HepG2 (cell line): ENCODE data around the gene NFIC. TPM values are rescaled to one million over a fixed set of nuclear protein-coding genes. Genes with fewer than 3 reads are reported as not detected.

Source experiments
- ATM ChIP-seq: fragments of 450-650 bp; IDR thresholded peaks from 2 replicates; pipeline ENCODE4 v1.7.1; 2017; ENCODE audit warnings: mild to moderate bottlenecking, borderline replicate concordance
- EZH2 ChIP-seq: conservative IDR thresholded peaks from 2 replicates; pipeline ENCODE4 v1.6.1; 2012; ENCODE audit warnings: mild to moderate bottlenecking, low read depth, low read length, moderate library complexity
- FOXO4 ChIP-seq: sonication (generic); formaldehyde crosslinking; conservative IDR thresholded peaks from 2 replicates; pipeline ENCODE4 v1.8.1; 2023; ENCODE audit warnings: missing genetic modification reagents
- HOMEZ ChIP-seq: IDR thresholded peaks from 2 replicates; pipeline ENCODE4 v1.6.1; 2016; ENCODE audit warnings: low read depth
- KDM5B ChIP-seq: sonication (generic); formaldehyde crosslinking; IDR thresholded peaks from 2 replicates; pipeline ENCODE4 v1.4.0; 2020; ENCODE audit warnings: missing genetic modification reagents, mild to moderate bottlenecking, borderline replicate concordance
- MTA3 ChIP-seq: sonication (generic); formaldehyde crosslinking; IDR thresholded peaks from 2 replicates; pipeline ENCODE4 v1.4.0; 2020; ENCODE audit warnings: missing genetic modification reagents
- NR2F1 ChIP-seq, 2 experiments: fragments of 450-650 bp in 1 of 2; formaldehyde crosslinking in 1 of 2; IDR thresholded peaks; 2 replicates each; pipeline versions ENCODE4 v1.5.0 to v1.6.1; 2016 to 2020; ENCODE audit warnings: mild to moderate bottlenecking in 1 of 2, missing compliant biosample characterization in 1 of 2, missing genetic modification reagents in 1 of 2, moderate library complexity in 1 of 2
- PCBP1 ChIP-seq: fragments of 200-400 bp; formaldehyde crosslinking; IDR thresholded peaks from 2 replicates; pipeline ENCODE4 v1.6.1; 2017; ENCODE audit warnings: mild to moderate bottlenecking, low read depth, low read length, borderline replicate concordance
- POGK ChIP-seq: sonication (generic); formaldehyde crosslinking; conservative IDR thresholded peaks from 2 replicates; pipeline ENCODE4 v1.8.0; 2022; ENCODE audit warnings: mild to moderate bottlenecking, moderate library complexity, missing genetic modification reagents
- RCOR2 ChIP-seq: IDR thresholded peaks from 2 replicates; pipeline ENCODE4 v1.6.1; 2016; ENCODE audit warnings: missing biosample characterization, missing genetic modification reagents
- SMARCC2 ChIP-seq: fragments of 450-650 bp; IDR thresholded peaks from 2 replicates; pipeline ENCODE4 v1.6.1; 2017; ENCODE audit warnings: antibody characterized with exemption, mild to moderate bottlenecking
- SNAPC4 ChIP-seq: sonication (generic); formaldehyde crosslinking; IDR thresholded peaks from 2 replicates; pipeline ENCODE4 v1.4.0; 2020; ENCODE audit warnings: mild to moderate bottlenecking, missing genetic modification reagents
- SNRNP70 ChIP-seq: fragments of 200-400 bp; formaldehyde crosslinking; IDR thresholded peaks from 2 replicates; pipeline ENCODE4 v1.6.1; 2017; ENCODE audit warnings: mild to moderate bottlenecking, low read depth, low read length, moderate library complexity
- TAF1 ChIP-seq: sonication (generic); formaldehyde crosslinking; IDR thresholded peaks from 2 replicates; pipeline ENCODE4 v1.4.0; 2020; ENCODE audit warnings: missing genetic modification reagents
- ZNF362 ChIP-seq: sonication (generic); formaldehyde crosslinking; IDR thresholded peaks from 2 replicates; pipeline ENCODE4 v1.4.0; 2020; ENCODE audit warnings: missing genetic modification reagents, mild to moderate bottlenecking, borderline replicate concordance
- ZNF550 ChIP-seq: sonication (generic); formaldehyde crosslinking; IDR thresholded peaks from 2 replicates; pipeline ENCODE4 v1.4.0; 2020; ENCODE audit warnings: mild to moderate bottlenecking, missing genetic modification reagents, borderline replicate concordance
- ZNF589 ChIP-seq: sonication (generic); formaldehyde crosslinking; conservative IDR thresholded peaks from 2 replicates; pipeline ENCODE4 v1.8.0; 2022; ENCODE audit warnings: mild to moderate bottlenecking, moderate library complexity, missing genetic modification reagents
- ZNF652 ChIP-seq: IDR thresholded peaks from 2 replicates; pipeline ENCODE4 v1.6.1; 2016; ENCODE audit warnings: low read depth, borderline replicate concordance
- ZNF672 ChIP-seq: sonication (generic); formaldehyde crosslinking; IDR thresholded peaks from 2 replicates; pipeline ENCODE4 v1.8.1; 2022; ENCODE audit warnings: missing genetic modification reagents
- ZNF879 ChIP-seq: sonication (generic); formaldehyde crosslinking; IDR thresholded peaks from 2 replicates; pipeline ENCODE4 v1.8.1; 2023; ENCODE audit warnings: missing genetic modification reagents
- polyA plus RNA-seq, 8 experiments: library from polyadenylated mRNA; depleted of rRNA in 3 of 8; stranded (reverse) in 7 of 8; unstranded in 1 of 8; fragments of >200 nt; fragmentation: Illumina TruSeq in 4 of 8; extraction: Trizol in 4 of 8; gene quantifications; 2 replicates each; pipeline versions ENCODE4 v1.2.1 to v1.2.3, GENCODE V29; 2011 to 2016; ENCODE audit warnings: low read depth in 4 of 8, missing spikeins in 1 of 8, mixed read lengths in 1 of 8; ENCODE audit not compliant: insufficient read depth in 1 of 8
- total RNA-seq, 5 experiments: library from RNA; depleted of rRNA; stranded (reverse); fragments of >200 nt; fragmentation: Illumina TruSeq; extraction: Trizol; gene quantifications; 2 replicates each; pipeline ENCODE4 v1.2.3, GENCODE V29; 2016; ENCODE audit warnings: low read depth in 1 of 5

NFIC gene
- total and polyA plus RNA-seq, 2 of the 13 experiments (the other 11 are each of a cell fraction or from before 2014, with no cell fraction given): 1.3 to 2.5 TPM

- TF ChIP-seq POGK (CRISPR knock-in tag): peak; percentile 34; the same call in 1 of the 2 replicates
- no peak for TF ChIP-seq ZNF362 (CRISPR knock-in tag)
- no peak for TF ChIP-seq ATM
- no peak for TF ChIP-seq ZNF672 (CRISPR knock-in tag)
- no peak for TF ChIP-seq TAF1 (CRISPR knock-in tag)
- no peak for TF ChIP-seq ZNF879 (CRISPR knock-in tag)
- TF ChIP-seq NR2F1 (CRISPR knock-in tag; IDR thresholded peaks at IDR 0.05): 0 out of 4 replicates have a peak, but pooled peaks of 1 of the 2 experiments have one; percentile 47
- no peak for TF ChIP-seq EZH2
- no peak for TF ChIP-seq ZNF550
- no peak for TF ChIP-seq ZNF652 (CRISPR knock-in tag)
- peak; percentile 77 for TF ChIP-seq RCOR2 (CRISPR knock-in tag)
- TF ChIP-seq SMARCC2: no peak
- no peak for TF ChIP-seq SNRNP70
- TF ChIP-seq FOXO4: no peak
- TF ChIP-seq MTA3 (CRISPR knock-in tag): no peak
- no peak for TF ChIP-seq PCBP1
- TF ChIP-seq KDM5B: no peak
- no peak for TF ChIP-seq SNAPC4 (CRISPR knock-in tag)
- no peak for TF ChIP-seq HOMEZ (CRISPR knock-in tag)
- no peak for TF ChIP-seq ZNF589 (CRISPR knock-in tag)
Observed at GRCh38 chr19:3411636-3412035, 45.3 kb downstream of the NFIC start (continued).
